HL-60 (cell line): ENCODE measurements around the gene KY.

Experiments used
- GABPA ChIP-seq: IDR thresholded peaks from 2 replicates; pipeline ENCODE4 v1.6.1; 2012; ENCODE audit warnings: low read depth
- POLR2AphosphoS5 ChIP-seq: IDR thresholded peaks from 2 replicates; pipeline ENCODE4 v1.6.1; 2012; ENCODE audit warnings: low read depth

- TF ChIP-seq GABPA (no peak), POLR2AphosphoS5 (no peak)
Measured at GRCh38 chr3:134615743-134616142, 35.1 kb downstream of the KY start.
